ENCODE results near the gene GBF1. TPM values are rescaled to one million over a fixed set of nuclear protein-coding genes. Genes with fewer than 3 reads are reported as not detected.

GBF1 gene
- total and polyA plus RNA-seq, 2 of the 13 experiments (the other 11 are each of a cell fraction or from before 2014, with no cell fraction given): 17.1 to 21.9 TPM

DNA sequence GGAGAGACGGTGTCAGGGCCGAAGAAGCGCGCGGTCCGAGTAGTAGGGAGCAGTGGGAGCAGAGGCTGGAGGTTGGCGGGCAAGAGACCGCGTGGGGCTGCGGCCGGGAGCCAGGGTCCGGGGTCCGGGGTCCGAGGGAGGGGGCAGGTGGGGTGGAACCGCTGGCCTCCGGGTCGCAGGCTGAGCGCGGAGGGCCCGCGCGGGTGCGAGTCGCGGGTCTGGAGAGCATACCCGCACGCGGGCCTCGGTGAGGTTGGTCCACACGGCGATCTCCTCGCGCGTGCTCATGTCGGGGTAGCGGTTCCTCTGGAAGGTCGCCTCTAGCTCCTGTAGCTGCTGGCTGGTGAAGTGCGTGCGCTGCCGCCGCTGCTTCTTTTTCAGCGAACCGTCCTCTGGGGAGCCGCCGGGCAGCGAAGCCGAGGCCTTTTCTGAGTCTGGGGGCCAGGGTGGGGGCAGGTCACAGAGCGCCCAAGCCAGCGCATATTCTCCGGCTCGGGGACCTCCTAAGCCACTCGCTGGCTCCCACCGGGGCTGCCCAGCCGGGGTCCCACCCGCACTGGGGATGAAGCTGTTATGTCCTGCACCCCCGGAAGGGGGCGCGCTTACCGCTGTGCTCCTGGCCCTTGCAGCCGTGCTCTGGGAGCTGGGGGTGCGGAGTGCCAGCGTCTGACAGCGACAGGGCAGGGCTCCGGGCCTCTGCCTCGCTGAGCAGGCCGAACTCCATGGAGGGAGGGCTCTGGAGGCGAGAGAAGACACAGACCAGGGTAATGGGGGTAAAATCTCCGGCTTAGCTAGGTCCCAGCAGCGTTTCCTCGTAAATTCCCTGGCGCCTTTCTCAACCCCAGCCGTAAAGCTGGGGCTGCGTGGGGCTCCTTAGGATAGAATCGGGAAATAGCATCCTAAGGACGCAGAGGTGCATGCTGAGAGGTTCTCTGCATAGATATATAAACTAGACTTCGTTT lies 13.7 kb upstream of the GBF1 start (continued):
- TF ChIP-seq, protein P1, sequence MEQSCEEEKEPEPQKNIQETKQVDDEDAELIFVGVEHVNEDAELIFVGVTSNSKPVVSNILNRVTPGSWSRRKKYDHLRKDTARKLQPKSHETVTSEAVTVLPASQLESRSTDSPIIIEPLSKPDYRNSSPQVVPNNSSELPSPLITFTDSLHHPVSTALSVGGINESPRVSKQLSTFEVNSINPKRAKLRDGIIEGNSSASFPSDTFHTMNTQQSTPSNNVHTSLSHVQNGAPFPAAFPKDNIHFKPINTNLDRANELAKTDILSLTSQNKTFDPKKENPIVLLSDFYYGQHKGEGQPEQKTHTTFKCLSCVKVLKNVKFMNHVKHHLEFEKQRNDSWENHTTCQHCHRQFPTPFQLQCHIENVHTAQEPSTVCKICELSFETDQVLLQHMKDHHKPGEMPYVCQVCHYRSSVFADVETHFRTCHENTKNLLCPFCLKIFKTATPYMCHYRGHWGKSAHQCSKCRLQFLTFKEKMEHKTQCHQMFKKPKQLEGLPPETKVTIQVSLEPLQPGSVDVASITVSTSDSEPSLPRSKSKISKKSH (CRISPR knock-in tag; IDR thresholded peaks at IDR 0.05; ENCODE audit: borderline replicate concordance): 0 out of 2 replicates have a peak, but pooled peaks have one; percentile 51
- TF ChIP-seq ZNF792 (CRISPR knock-in tag; IDR thresholded peaks at IDR 0.05): no peak
- peak; percentile 55 for TF ChIP-seq UBTF (CRISPR knock-in tag; IDR thresholded peaks at IDR 0.05)
- TF ChIP-seq IRF2 (CRISPR knock-in tag; IDR thresholded peaks at IDR 0.05): 0 out of 2 replicates have a peak, but pooled peaks have one; percentile 23
- no peak for TF ChIP-seq HNRNPK (IDR thresholded peaks at IDR 0.05; ENCODE audit: low read depth, low read length, poor library complexity, severe bottlenecking)
- TF ChIP-seq CSRNP2 (CRISPR knock-in tag; conservative IDR thresholded peaks at IDR 0.05; ENCODE audit: low read depth): no peak
- TF ChIP-seq ZSCAN21 (CRISPR knock-in tag; IDR thresholded peaks at IDR 0.05; ENCODE audit: borderline replicate concordance): peak; percentile 47; the same call in 1 of the 2 replicates
- TF ChIP-seq MIER2 (CRISPR knock-in tag; IDR thresholded peaks at IDR 0.05): no peak
- TF ChIP-seq KDM5A (IDR thresholded peaks at IDR 0.05; ENCODE audit: borderline replicate concordance, low read length): no peak
- TF ChIP-seq ZNF609 (CRISPR knock-in tag; IDR thresholded peaks at IDR 0.05; ENCODE audit: borderline replicate concordance): no peak
- no peak for TF ChIP-seq ZNF543 (CRISPR knock-in tag; IDR thresholded peaks at IDR 0.05)
- TF ChIP-seq HDAC1 (CRISPR knock-in tag; IDR thresholded peaks at IDR 0.05): peak; percentile 37; the same call in 1 of the 2 replicates
- no peak for TF ChIP-seq NCOR1 (IDR thresholded peaks at IDR 0.05; ENCODE audit: borderline replicate concordance, low read length)
- no peak for TF ChIP-seq MTA3 (CRISPR knock-in tag; IDR thresholded peaks at IDR 0.05)
- peak; percentile 78 for TF ChIP-seq RAD21 (CRISPR knock-in tag; IDR thresholded peaks at IDR 0.05)
- TF ChIP-seq SMYD3 (CRISPR knock-in tag; IDR thresholded peaks at IDR 0.05): no peak
- no peak for TF ChIP-seq ZNF235 (CRISPR knock-in tag; IDR thresholded peaks at IDR 0.05; ENCODE audit: borderline replicate concordance)
- TF ChIP-seq ZNF331 (CRISPR knock-in tag; IDR thresholded peaks at IDR 0.05): peak; percentile 18; the same call in 1 of the 2 replicates
